Fibroblast of mammary gland (primary cell): ENCODE measurements around the gene DNAH9.

ENCODE experiments used
- DNase-seq: peaks from one replicate; pipeline ENCODE4 v3.0.0-alpha.2; 2010; ENCODE audit warnings: low read depth
- H3K4me3 ChIP-seq: 2 replicates; pipeline ENCODE4 v1.5.1; 2011; ENCODE audit warnings: low read depth, mild to moderate bottlenecking, low read length, moderate library complexity; ENCODE audit not compliant: control insufficient read depth
- CTCF ChIP-seq: conservative IDR thresholded peaks from 2 replicates; pipeline ENCODE4 v1.5.1; 2011; ENCODE audit warnings: low read depth, low read length, inconsistent platforms; ENCODE audit not compliant: control insufficient read depth, insufficient read depth

DNAH9 gene

GRCh38 chr17:11637796-11638195 lies 39.5 kb downstream of the DNAH9 start:
- H3K4me3 ChIP-seq, result no peak overlapping the region
- no peak for TF ChIP-seq CTCF
- no peak for DNase-seq

DNA sequence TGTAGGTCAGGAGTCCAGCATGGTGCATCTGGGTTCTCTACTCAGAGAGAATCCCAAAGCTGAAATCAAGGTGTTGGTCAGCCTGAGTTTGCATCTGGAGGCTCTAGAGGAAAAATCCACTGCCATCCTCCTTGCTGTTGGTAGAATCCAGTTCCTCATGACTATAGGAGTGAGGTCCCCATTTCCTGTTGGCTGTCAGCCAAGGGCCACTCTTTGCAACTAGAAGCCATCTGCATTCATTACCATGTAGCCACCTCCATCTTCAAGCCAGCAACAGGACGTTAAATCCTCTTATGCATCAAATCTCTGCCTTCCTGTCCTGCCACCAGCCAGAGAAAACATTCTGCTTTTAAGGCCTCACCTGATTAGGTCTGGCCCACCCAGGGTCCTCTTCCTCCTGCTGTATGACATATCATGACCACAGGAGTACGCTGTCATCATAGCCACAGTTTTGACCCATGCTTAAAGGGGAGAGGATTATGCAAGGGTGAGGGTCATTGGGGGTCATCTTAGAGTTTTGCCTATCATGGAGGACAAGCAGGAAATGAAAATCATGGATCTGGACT lies 40.5 kb downstream of the DNAH9 start:
- no peak for DNase-seq
- no peak for TF ChIP-seq CTCF
- H3K4me3 ChIP-seq, result no peak overlapping the region

DNA sequence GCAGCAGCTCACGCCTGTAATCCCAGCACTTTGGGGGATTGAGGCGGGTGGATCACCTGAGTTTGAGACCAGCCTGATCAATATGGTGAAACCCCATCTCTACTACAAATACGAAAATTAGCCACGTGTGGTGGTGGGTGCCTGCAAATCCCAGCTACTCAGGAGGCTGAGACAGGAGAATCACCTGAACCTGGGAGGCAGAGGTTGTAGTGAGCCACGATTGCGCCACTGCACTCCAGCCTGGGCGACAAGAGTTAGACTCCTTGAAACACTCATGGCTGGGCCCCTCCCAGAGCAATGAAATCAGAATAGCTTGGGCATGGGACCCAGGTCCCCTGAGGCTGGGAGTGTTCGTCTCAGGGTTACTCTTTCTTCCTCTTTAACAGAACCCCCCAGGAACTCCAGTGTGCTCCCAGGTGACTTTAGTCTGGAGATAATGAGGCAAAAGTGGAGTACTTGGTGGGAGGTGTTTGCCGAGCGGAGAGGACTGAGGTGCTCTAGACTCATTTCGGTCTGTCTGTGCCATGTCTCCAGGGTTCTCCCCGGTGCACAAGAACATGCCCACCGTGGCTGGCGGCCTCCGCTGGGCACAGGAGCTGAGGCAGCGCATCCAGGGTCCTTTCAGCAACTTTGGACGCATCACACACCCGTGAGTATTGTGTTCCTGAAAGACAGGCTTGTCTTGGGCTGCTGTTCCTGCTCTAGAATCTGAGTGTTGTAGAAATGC lies 41.6 kb downstream of the DNAH9 start:
- TF ChIP-seq CTCF, result no peak
- DNase-seq, result no peak

GRCh38 chr17:11640463-11640814 lies 42.2 kb downstream of the DNAH9 start:
- no peak for TF ChIP-seq CTCF
- no peak for DNase-seq
- H3K4me3 ChIP-seq, result no peak overlapping the region

More for the DNA sequence above, 41.6 kb downstream of the DNAH9 start:
- H3K4me3 ChIP-seq, result no peak overlapping the region

- TF ChIP-seq CTCF, result no peak
- H3K4me3 ChIP-seq, result no peak overlapping the region
- no peak for DNase-seq
Measured at GRCh38 chr17:11641521-11642275, 43.4 kb downstream of the DNAH9 start.

- no peak overlapping the region for H3K4me3 ChIP-seq
- DNase-seq, result peak; percentile 6
- TF ChIP-seq CTCF, result no peak
Measured at GRCh38 chr17:11642655-11643054, 44.4 kb downstream of the DNAH9 start.
